Kidney (tissue), 14 donors: ENCODE data around the gene ZMYM2. TPM values are rescaled to one million over a fixed set of nuclear protein-coding genes. Genes with fewer than 3 reads are reported as not detected.

Source experiments
- DNase-seq, 5 donors: peaks; one replicate each; pipeline ENCODE4 v3.0.0-alpha.2; 2013 to 2020
- FAIRE-seq: peaks from 2 replicates; lab custom pipeline; 2012; peaks lifted over from hg19 to GRCh38; lab: Jason Lieb, UNC
- H3K27ac ChIP-seq, 2 donors: one replicate each; pipeline ENCODE4 v1.7.0; 2013; ENCODE audit warnings: low read depth in 2 of 2, low read length in 2 of 2, inconsistent platforms in 1 of 2
- H3K27me3 ChIP-seq: one replicate; pipeline ENCODE4 v1.7.1; 2013; ENCODE audit warnings: low read length, inconsistent platforms; ENCODE audit not compliant: control insufficient read depth, insufficient read depth
- H3K36me3 ChIP-seq, 3 donors: one replicate each; pipeline versions ENCODE4 v1.7.0 to v1.7.1; 2013; ENCODE audit warnings: low read length in 3 of 3, control low read depth in 1 of 3, inconsistent platforms in 1 of 3; ENCODE audit not compliant: insufficient read depth in 3 of 3, control insufficient read depth in 2 of 3
- H3K4me1 ChIP-seq, 3 donors: one replicate each; pipeline versions ENCODE4 v1.7.0 to v1.7.1; 2013; ENCODE audit warnings: low read length in 3 of 3, inconsistent platforms in 1 of 3, low read depth in 1 of 3; ENCODE audit not compliant: control insufficient read depth in 2 of 3, insufficient read depth in 2 of 3
- H3K4me3 ChIP-seq, 3 donors: one replicate each; pipeline versions ENCODE4 v1.7.0 to v1.8.1; 2013; ENCODE audit warnings: low read length in 3 of 3, control low read depth in 1 of 3, inconsistent platforms in 1 of 3
- H3K9ac ChIP-seq, 3 donors: one replicate each; pipeline versions ENCODE4 v1.7.0 to v1.7.1; 2013; ENCODE audit warnings: low read length in 3 of 3, control low read depth in 1 of 3, inconsistent platforms in 1 of 3
- H3K9me3 ChIP-seq, 3 donors: one replicate each; pipeline versions ENCODE4 v1.7.0 to v1.7.1; 2013; ENCODE audit warnings: low read length in 3 of 3, control low read depth in 1 of 3, inconsistent platforms in 1 of 3; ENCODE audit not compliant: control insufficient read depth in 2 of 3, insufficient read depth in 1 of 3
- intact Hi-C: fragments of 100-400 bp; cut with DNase I; formaldehyde crosslinking; loops from one replicate; pipeline ENCODE4 v1.11.1; 2022
- polyA plus RNA-seq: library from polyadenylated mRNA; stranded (reverse); fragments of 350-450 nt; fragmentation: Illumina TruSeq; extraction: RNeasy Lipid Tissue Mini Kit (QIAGEN cat#74804); gene quantifications from one replicate; pipeline ENCODE4 v1.2.3, GENCODE V29; 2014; ENCODE audit warnings: low read depth, low replicate concordance; ENCODE audit not compliant: insufficient read depth
- total RNA-seq: library from RNA; stranded (reverse); fragmentation: NEBNext Ultra II Directional; extraction: Animal tissue kit (Norgen Biotek cat#: 25700); gene quantifications from one replicate; pipeline ENCODE4 v1.2.1, GENCODE V29; 2021
- TF ChIP-seq, protein P1 (sequence below): IDR thresholded peaks from 3 replicates; pipeline ENCODE4 v1.5.1; 2012; ENCODE audit warnings: mild to moderate bottlenecking, moderate library complexity, borderline replicate concordance; ENCODE audit not compliant: insufficient read depth; ENCODE audit errors: extremely low read depth
- donor health status: control.
- donor health status: control.
- donor health status: control.
- donor health status: control.
- donor health status: control.
- donor health status: DM: yes; HTN: yes; CAD: no.
- donor health status: Normal renal cell carcinoma (clear cell type).

The ZMYM2 gene
- total and polyA plus RNA-seq, 2 donors from 2014 or later: 22.7 to 81.3 TPM

DNA sequence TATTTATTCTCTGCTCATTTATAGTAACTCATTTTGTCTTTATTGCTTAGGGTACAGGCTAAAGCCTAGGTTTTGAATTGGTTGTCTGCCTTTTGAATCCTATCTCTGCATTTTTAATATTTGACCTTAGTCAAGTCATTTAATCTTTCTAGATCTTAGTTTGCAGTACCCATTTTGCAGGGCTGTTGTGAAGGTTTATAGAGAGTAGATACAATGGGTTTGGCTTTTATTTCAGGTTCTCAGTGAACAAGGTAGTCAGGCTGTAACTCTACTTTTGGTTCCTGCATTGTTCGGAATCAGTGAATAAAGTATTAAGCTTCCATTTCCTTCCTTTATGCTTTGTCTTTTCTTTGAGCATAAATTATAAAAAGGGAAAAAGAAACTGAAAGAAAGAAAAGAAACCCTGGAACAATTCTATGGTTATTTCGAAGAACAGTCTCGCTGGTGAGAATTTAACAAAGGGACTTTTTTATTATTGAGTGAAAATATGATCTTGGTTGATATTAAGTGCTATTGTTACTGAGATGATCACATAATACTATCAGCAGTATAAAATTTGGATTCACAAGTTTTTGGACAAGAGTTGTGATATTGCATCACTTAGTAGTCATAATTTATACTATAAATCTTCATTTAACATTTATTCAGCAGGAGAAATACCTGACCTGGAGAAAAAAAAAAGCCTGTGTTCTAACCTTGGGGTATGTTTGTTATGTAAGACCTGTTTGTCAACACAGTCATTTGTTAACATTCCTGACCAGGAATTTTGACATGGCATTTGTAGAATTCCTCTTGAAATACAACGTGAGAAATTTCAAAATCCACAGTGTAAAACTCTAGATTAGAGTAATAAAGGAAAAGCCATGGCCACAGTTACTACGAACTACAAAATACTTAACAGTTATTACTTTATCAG is 91.3 kb downstream of the ZMYM2 start:
- FAIRE-seq (no peak), DNase-seq (no peak)
- peak overlapping the region in 1 of 3 donors; percentile 17 for H3K4me3 ChIP-seq
- H3K27me3 ChIP-seq: no peaks in the 10 kb centered on the region
- intact Hi-C loops: no loop called here
- H3K4me1 ChIP-seq: no peaks in the 10 kb centered on the region
- TF ChIP-seq, protein P1, sequence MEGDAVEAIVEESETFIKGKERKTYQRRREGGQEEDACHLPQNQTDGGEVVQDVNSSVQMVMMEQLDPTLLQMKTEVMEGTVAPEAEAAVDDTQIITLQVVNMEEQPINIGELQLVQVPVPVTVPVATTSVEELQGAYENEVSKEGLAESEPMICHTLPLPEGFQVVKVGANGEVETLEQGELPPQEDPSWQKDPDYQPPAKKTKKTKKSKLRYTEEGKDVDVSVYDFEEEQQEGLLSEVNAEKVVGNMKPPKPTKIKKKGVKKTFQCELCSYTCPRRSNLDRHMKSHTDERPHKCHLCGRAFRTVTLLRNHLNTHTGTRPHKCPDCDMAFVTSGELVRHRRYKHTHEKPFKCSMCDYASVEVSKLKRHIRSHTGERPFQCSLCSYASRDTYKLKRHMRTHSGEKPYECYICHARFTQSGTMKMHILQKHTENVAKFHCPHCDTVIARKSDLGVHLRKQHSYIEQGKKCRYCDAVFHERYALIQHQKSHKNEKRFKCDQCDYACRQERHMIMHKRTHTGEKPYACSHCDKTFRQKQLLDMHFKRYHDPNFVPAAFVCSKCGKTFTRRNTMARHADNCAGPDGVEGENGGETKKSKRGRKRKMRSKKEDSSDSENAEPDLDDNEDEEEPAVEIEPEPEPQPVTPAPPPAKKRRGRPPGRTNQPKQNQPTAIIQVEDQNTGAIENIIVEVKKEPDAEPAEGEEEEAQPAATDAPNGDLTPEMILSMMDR: no peak
- H3K9me3 ChIP-seq: no peaks in the 10 kb centered on the region
- H3K36me3 ChIP-seq: peaks cover 2 to 14% (median 4%) of the 10 kb centered on the region in 3 donors
- no peak overlapping the region for H3K27ac ChIP-seq
- H3K9ac ChIP-seq: no peak overlapping the region

DNA sequence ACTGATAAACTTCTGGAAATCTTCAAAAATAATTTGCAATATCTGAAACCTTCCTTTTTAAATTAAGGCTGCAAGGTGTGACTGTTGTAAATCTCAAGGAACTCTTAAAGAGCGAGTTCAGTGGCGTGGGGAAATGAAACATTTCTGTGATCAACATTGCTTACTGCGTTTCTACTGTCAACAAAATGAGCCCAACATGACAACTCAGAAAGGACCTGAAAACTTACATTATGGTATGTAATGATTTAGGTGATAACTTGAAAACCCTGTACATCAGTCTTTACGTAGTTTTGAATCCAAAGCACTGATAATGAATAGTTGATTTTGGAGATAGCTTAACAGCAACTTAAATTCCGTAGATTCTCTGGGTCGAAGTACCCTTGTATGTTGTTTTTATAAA is 92.8 kb downstream of the ZMYM2 start:
- TF ChIP-seq, protein P1: no peak
- H3K27me3 ChIP-seq: no peaks in the 10 kb centered on the region
- no peaks in the 10 kb centered on the region for H3K4me1 ChIP-seq
- H3K9ac ChIP-seq: no peak overlapping the region
- no peak for DNase-seq
- FAIRE-seq: no peak
- H3K9me3 ChIP-seq: no peaks in the 10 kb centered on the region
- no peak overlapping the region for H3K27ac ChIP-seq
- H3K36me3 ChIP-seq: peaks cover 2 to 11% (median 2%) of the 10 kb centered on the region in 3 donors
- H3K4me3 ChIP-seq: no peak overlapping the region
- intact Hi-C loops: no loop called here

DNA sequence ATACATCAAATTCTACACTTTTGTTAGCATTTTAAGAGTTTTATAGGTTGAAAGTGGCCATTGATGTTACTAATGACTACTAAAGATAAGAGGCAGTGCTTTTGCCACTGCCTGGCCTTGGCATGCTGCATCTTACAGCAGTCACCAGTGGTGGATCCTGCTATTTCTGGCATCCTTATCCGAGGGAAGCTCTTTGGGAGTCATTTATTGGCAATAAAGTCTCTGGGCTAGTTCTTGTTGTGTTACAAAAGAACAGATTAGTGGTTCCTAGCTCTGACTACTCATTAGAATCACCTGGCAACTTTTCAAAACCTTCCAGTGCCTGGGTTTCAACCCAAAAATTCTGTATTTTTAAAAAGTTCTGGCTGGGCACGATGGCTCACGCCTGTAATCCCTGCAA is 94.5 kb downstream of the ZMYM2 start:
- no peaks in the 10 kb centered on the region for H3K4me1 ChIP-seq
- H3K27me3 ChIP-seq: no peaks in the 10 kb centered on the region
- H3K9me3 ChIP-seq: no peaks in the 10 kb centered on the region
- H3K27ac ChIP-seq: no peak overlapping the region
- DNase-seq (no peak), FAIRE-seq (no peak)
- H3K36me3 ChIP-seq: peaks cover 2 to 11% (median 6%) of the 10 kb centered on the region in 3 donors
- TF ChIP-seq, protein P1: no peak
- H3K9ac ChIP-seq: no peak overlapping the region
- no peak overlapping the region for H3K4me3 ChIP-seq
- intact Hi-C loops: no loop called here
